ENCODE results near the gene ARHGEF17. TPM values are rescaled to one million over a fixed set of nuclear protein-coding genes. Genes with fewer than 3 reads are reported as not detected.
A peak's percentile ranks its signal among the peaks of the same experiment; 100 is the strongest.

The ARHGEF17 gene
- total RNA-seq, 1 donor from 2014 or later = 0.05 TPM

- no peaks in the 10 kb centered on the region for H3K27me3 Mint-ChIP-seq (ENCODE audit: insufficient read depth)
- H3K4me1 Mint-ChIP-seq (ENCODE audit: low read depth) = peaks cover 72% of the 10 kb centered on the region
- intact Hi-C loops (cut with micrococcal nuclease) = no loop called here
- no peak for DNase-seq (ENCODE audit: low spot score)
- H3K9me3 Mint-ChIP-seq = no peaks in the 10 kb centered on the region
- H3K27ac Mint-ChIP-seq = peak overlapping the region; percentile 86
- H3K36me3 Mint-ChIP-seq (ENCODE audit: low read depth) = peaks cover 3% of the 10 kb centered on the region
- H3K4me3 Mint-ChIP-seq = no peak overlapping the region
Observed at GRCh38 chr11:73383249-73384124, 75.4 kb downstream of the ARHGEF17 start.

- no peak for DNase-seq (ENCODE audit: low spot score)
- Mint-ChIP-seq H3K4me1 (ENCODE audit: low read depth) (peaks cover 66% of the 10 kb centered on the region), H3K4me3 (peak overlapping the region; percentile 51), H3K27ac (peak overlapping the region; percentile 86), H3K9me3 (no peaks in the 10 kb centered on the region), H3K27me3 (ENCODE audit: insufficient read depth) (no peaks in the 10 kb centered on the region), H3K36me3 (ENCODE audit: low read depth) (peaks cover 3% of the 10 kb centered on the region)
- intact Hi-C loops (cut with micrococcal nuclease) = no loop called here
Observed at GRCh38 chr11:73384125-73384441, 76.0 kb downstream of the ARHGEF17 start.

- Mint-ChIP-seq H3K4me3 (peak overlapping the region; percentile 51), H3K27me3 (ENCODE audit: insufficient read depth) (no peaks in the 10 kb centered on the region), H3K36me3 (ENCODE audit: low read depth) (peaks cover 3% of the 10 kb centered on the region), H3K4me1 (ENCODE audit: low read depth) (peaks cover 65% of the 10 kb centered on the region), H3K27ac (peak overlapping the region; percentile 86), H3K9me3 (no peaks in the 10 kb centered on the region)
- DNase-seq (ENCODE audit: low spot score) = no peak
- intact Hi-C loops (cut with micrococcal nuclease) = no loop called here
Observed at GRCh38 chr11:73384531-73384871, 76.4 kb downstream of the ARHGEF17 start.

- H3K27me3 Mint-ChIP-seq (ENCODE audit: insufficient read depth) = no peaks in the 10 kb centered on the region
- H3K27ac Mint-ChIP-seq = peak overlapping the region; percentile 86
- peaks cover 71% of the 10 kb centered on the region for H3K4me1 Mint-ChIP-seq (ENCODE audit: low read depth)
- DNase-seq (ENCODE audit: low spot score) = no peak
- H3K4me3 Mint-ChIP-seq = peak overlapping the region; percentile 51
- H3K36me3 Mint-ChIP-seq (ENCODE audit: low read depth) = peaks cover 6% of the 10 kb centered on the region
- intact Hi-C loops (cut with micrococcal nuclease) = no loop called here
- no peaks in the 10 kb centered on the region for H3K9me3 Mint-ChIP-seq
Observed at GRCh38 chr11:73384872-73385689, 77.0 kb downstream of the ARHGEF17 start.

GRCh38 chr11:73386016-73386415 is 77.9 kb downstream of the ARHGEF17 start:
- H3K27ac Mint-ChIP-seq = peak overlapping the region; percentile 86
- H3K36me3 Mint-ChIP-seq (ENCODE audit: low read depth) = peaks cover 6% of the 10 kb centered on the region
- H3K9me3 Mint-ChIP-seq = no peaks in the 10 kb centered on the region
- intact Hi-C loops (cut with micrococcal nuclease) = no loop called here
- H3K27me3 Mint-ChIP-seq (ENCODE audit: insufficient read depth) = no peaks in the 10 kb centered on the region
- no peak for DNase-seq (ENCODE audit: low spot score)
- peaks cover 69% of the 10 kb centered on the region for H3K4me1 Mint-ChIP-seq (ENCODE audit: low read depth)
- H3K4me3 Mint-ChIP-seq = peak overlapping the region; percentile 15

- H3K9me3 Mint-ChIP-seq = no peaks in the 10 kb centered on the region
Observed at GRCh38 chr11:73386546-73386945, 78.5 kb downstream of the ARHGEF17 start.

GRCh38 chr11:73387594-73388264 is 79.7 kb downstream of the ARHGEF17 start:
- H3K27ac Mint-ChIP-seq = peak overlapping the region; percentile 10
- H3K4me3 Mint-ChIP-seq = no peak overlapping the region

More at GRCh38 chr11:73386546-73386945, 78.5 kb downstream of the ARHGEF17 start:
- peaks cover 6% of the 10 kb centered on the region for H3K36me3 Mint-ChIP-seq (ENCODE audit: low read depth)
- DNase-seq (ENCODE audit: low spot score) = no peak
- no peaks in the 10 kb centered on the region for H3K27me3 Mint-ChIP-seq (ENCODE audit: insufficient read depth)
- H3K27ac Mint-ChIP-seq = peak overlapping the region; percentile 48
- H3K4me3 Mint-ChIP-seq = no peak overlapping the region
- intact Hi-C loops (cut with micrococcal nuclease) = no loop called here
- peaks cover 65% of the 10 kb centered on the region for H3K4me1 Mint-ChIP-seq (ENCODE audit: low read depth)

GRCh38 chr11:73388265-73389133 is 80.4 kb downstream of the ARHGEF17 start:
- Mint-ChIP-seq H3K27ac (peak overlapping the region; percentile 67), H3K27me3 (ENCODE audit: insufficient read depth) (no peaks in the 10 kb centered on the region), H3K4me3 (no peak overlapping the region), H3K9me3 (no peaks in the 10 kb centered on the region), H3K36me3 (ENCODE audit: low read depth) (peaks cover 6% of the 10 kb centered on the region), H3K4me1 (ENCODE audit: low read depth) (peaks cover 52% of the 10 kb centered on the region)
- DNase-seq (ENCODE audit: low spot score) = no peak
- intact Hi-C loops (cut with micrococcal nuclease) = no loop called here

More at GRCh38 chr11:73387594-73388264, 79.7 kb downstream of the ARHGEF17 start:
- peaks cover 6% of the 10 kb centered on the region for H3K36me3 Mint-ChIP-seq (ENCODE audit: low read depth)
- intact Hi-C loops (cut with micrococcal nuclease) = no loop called here
- no peaks in the 10 kb centered on the region for H3K27me3 Mint-ChIP-seq (ENCODE audit: insufficient read depth)
- peaks cover 56% of the 10 kb centered on the region for H3K4me1 Mint-ChIP-seq (ENCODE audit: low read depth)
- H3K9me3 Mint-ChIP-seq = no peaks in the 10 kb centered on the region
- DNase-seq (ENCODE audit: low spot score) = no peak

GRCh38 chr11:73389134-73389525 is 81.1 kb downstream of the ARHGEF17 start:
- Mint-ChIP-seq H3K9me3 (no peaks in the 10 kb centered on the region), H3K27ac (no peak overlapping the region), H3K4me1 (ENCODE audit: low read depth) (peaks cover 45% of the 10 kb centered on the region), H3K4me3 (no peak overlapping the region), H3K36me3 (ENCODE audit: low read depth) (peaks cover 6% of the 10 kb centered on the region), H3K27me3 (ENCODE audit: insufficient read depth) (no peaks in the 10 kb centered on the region)
- intact Hi-C loops (cut with micrococcal nuclease) = no loop called here
- no peak for DNase-seq (ENCODE audit: low spot score)

GRCh38 chr11:73389916-73390315 is 81.8 kb downstream of the ARHGEF17 start:
- DNase-seq (ENCODE audit: low spot score) = no peak

GRCh38 chr11:73390601-73391565 is 82.8 kb downstream of the ARHGEF17 start:
- intact Hi-C loops (cut with micrococcal nuclease) = no loop called here
- H3K9me3 Mint-ChIP-seq = no peaks in the 10 kb centered on the region
- no peak overlapping the region for H3K27ac Mint-ChIP-seq
- H3K36me3 Mint-ChIP-seq (ENCODE audit: low read depth) = peaks cover 6% of the 10 kb centered on the region
- DNase-seq (ENCODE audit: low spot score) = no peak
- no peak overlapping the region for H3K4me3 Mint-ChIP-seq
- H3K27me3 Mint-ChIP-seq (ENCODE audit: insufficient read depth) = no peaks in the 10 kb centered on the region
- H3K4me1 Mint-ChIP-seq (ENCODE audit: low read depth) = peaks cover 28% of the 10 kb centered on the region

More at GRCh38 chr11:73389916-73390315, 81.8 kb downstream of the ARHGEF17 start:
- Mint-ChIP-seq H3K4me1 (ENCODE audit: low read depth) (peaks cover 38% of the 10 kb centered on the region), H3K27ac (peak overlapping the region; percentile 0), H3K4me3 (no peak overlapping the region), H3K9me3 (no peaks in the 10 kb centered on the region), H3K27me3 (ENCODE audit: insufficient read depth) (no peaks in the 10 kb centered on the region), H3K36me3 (ENCODE audit: low read depth) (peaks cover 6% of the 10 kb centered on the region)
- intact Hi-C loops (cut with micrococcal nuclease) = no loop called here

All from activated T-helper 1 cell treated with anti-CD3 and anti-CD28 coated beads, Interleukin-12 subunit alpha, Interleukin-12 subunit beta, Interleukin-2, Interleukin-4 antibody, amounts not matched to agents 30 ng/mL and 10 ng/mL and 1 ng/mL, durations not matched to agents 14 hours and 24 hours and 36 hours (primary cell).